Measurements from ENCODE around the gene KMT5B.
A peak's percentile ranks its signal among the peaks of the same experiment; 100 is the strongest.

The KMT5B gene

GRCh38 chr11:68211546-68211945 lies 1.6 kb downstream of the KMT5B start:
- peak overlapping the region; percentile 90 for H3K4me3 Mint-ChIP-seq
- peaks cover 29% of the 10 kb centered on the region for H3K4me1 Mint-ChIP-seq (ENCODE audit: low read depth)
- no peak for DNase-seq (ENCODE audit: low spot score)
- no peaks in the 10 kb centered on the region for H3K36me3 Mint-ChIP-seq (ENCODE audit: low read depth)
- H3K27ac Mint-ChIP-seq, result peak overlapping the region; percentile 73
- H3K27me3 Mint-ChIP-seq (ENCODE audit: low read depth), result peaks cover 18% of the 10 kb centered on the region
- H3K9me3 Mint-ChIP-seq, result no peaks in the 10 kb centered on the region

DNA sequence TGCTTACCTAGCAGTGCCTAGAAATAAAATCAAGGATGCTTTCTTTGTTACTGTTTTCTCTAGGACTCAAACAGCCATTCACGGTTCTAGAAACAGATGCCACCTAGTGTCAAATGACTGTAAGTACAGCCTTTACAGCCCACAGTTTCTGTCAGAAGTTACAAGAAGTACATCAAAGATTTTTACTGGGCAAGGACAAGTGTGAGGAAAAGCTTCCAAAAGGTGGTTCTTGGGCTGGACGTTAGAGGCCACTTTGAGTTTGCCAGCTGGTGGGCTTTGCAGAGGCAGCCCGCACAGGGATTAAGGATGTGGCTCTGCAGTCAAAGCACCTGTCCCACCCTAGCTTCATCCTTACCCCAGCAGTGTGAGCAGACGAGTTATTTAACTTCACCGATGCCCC lies 6.9 kb downstream of the KMT5B start:
- H3K27me3 Mint-ChIP-seq (ENCODE audit: low read depth), result peaks cover 3% of the 10 kb centered on the region
- H3K9me3 Mint-ChIP-seq, result no peaks in the 10 kb centered on the region
- DNase-seq (ENCODE audit: low spot score), result no peak
- H3K4me1 Mint-ChIP-seq (ENCODE audit: low read depth), result peaks cover 17% of the 10 kb centered on the region
- H3K4me3 Mint-ChIP-seq, result no peak overlapping the region
- no peaks in the 10 kb centered on the region for H3K36me3 Mint-ChIP-seq (ENCODE audit: low read depth)
- H3K27ac Mint-ChIP-seq, result no peak overlapping the region

DNA sequence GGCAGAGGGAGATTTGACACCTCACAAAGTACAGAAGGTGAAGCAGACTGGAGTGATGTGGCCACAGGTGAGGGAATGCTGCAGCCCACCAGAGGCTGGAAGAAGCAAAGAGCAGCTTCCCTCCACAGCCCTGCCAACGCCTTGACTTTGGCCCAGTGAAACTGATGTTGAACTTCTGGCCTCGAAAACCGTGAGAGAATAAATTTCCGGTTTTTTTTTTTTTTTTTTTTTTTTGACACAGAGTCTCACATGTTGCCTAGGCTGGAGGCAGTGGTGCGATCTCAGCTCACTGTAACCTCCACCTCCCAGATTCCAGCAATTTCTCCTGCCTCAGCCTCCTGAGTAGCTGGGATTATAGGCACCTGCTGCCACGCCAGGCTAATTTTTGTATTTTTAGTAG lies 8.7 kb downstream of the KMT5B start:
- Mint-ChIP-seq H3K36me3 (ENCODE audit: low read depth) (no peaks in the 10 kb centered on the region), H3K4me3 (no peak overlapping the region), H3K27me3 (ENCODE audit: low read depth) (no peaks in the 10 kb centered on the region), H3K4me1 (ENCODE audit: low read depth) (peaks cover 10% of the 10 kb centered on the region), H3K27ac (no peak overlapping the region), H3K9me3 (no peaks in the 10 kb centered on the region)
- DNase-seq (ENCODE audit: low spot score), result no peak

DNA sequence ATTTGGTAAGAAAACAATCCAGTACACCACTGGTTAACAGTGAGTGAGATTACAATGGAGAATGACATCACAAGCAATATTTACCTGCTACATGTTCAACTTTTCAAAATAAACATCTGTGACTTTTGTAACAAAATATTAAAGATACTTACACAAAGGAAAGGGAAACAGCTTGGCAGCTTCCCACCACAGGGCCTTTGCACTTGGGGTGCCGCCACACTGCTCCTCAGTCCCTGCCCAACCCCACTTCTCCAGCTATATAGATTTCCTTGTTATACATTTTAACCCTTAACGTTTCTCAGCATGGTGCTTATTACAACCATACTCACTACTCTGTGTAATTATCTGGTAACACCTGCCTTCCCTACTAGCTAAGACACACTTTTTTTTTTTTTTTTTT lies 10.9 kb downstream of the KMT5B start:
- H3K4me1 Mint-ChIP-seq (ENCODE audit: low read depth), result peaks cover 4% of the 10 kb centered on the region
- H3K27me3 Mint-ChIP-seq (ENCODE audit: low read depth), result no peaks in the 10 kb centered on the region
- no peak overlapping the region for H3K4me3 Mint-ChIP-seq
- no peaks in the 10 kb centered on the region for H3K36me3 Mint-ChIP-seq (ENCODE audit: low read depth)
- H3K9me3 Mint-ChIP-seq, result no peaks in the 10 kb centered on the region
- H3K27ac Mint-ChIP-seq, result no peak overlapping the region
- DNase-seq (ENCODE audit: low spot score), result no peak

GRCh38 chr11:68201492-68201891 lies 11.6 kb downstream of the KMT5B start:
- DNase-seq (ENCODE audit: low spot score), result no peak
- Mint-ChIP-seq H3K27me3 (ENCODE audit: low read depth) (no peaks in the 10 kb centered on the region), H3K9me3 (no peaks in the 10 kb centered on the region), H3K4me1 (ENCODE audit: low read depth) (peaks cover 4% of the 10 kb centered on the region), H3K4me3 (no peak overlapping the region), H3K27ac (no peak overlapping the region), H3K36me3 (ENCODE audit: low read depth) (no peaks in the 10 kb centered on the region)

DNA sequence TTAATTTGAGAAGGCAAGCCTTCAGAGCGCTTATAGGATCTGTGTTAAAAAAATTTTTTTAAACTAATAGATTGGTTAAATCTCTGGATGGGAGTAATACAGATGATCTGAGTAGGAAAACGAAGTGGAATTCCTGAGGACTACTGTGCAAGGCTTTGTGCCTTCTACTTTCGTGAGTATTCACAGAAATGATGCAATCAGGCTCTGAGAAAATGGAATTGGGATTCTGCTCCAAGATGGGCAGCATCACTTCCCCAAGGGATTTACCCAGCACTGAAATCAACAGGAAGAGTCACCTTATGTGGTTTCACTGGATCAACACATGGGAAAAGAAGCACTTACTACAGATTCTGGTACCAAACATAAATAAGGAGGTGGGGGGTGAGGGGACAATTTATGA lies 12.5 kb downstream of the KMT5B start:
- no peaks in the 10 kb centered on the region for H3K27me3 Mint-ChIP-seq (ENCODE audit: low read depth)
- DNase-seq (ENCODE audit: low spot score), result no peak
- H3K4me3 Mint-ChIP-seq, result no peak overlapping the region
- H3K4me1 Mint-ChIP-seq (ENCODE audit: low read depth), result peaks cover 2% of the 10 kb centered on the region
- H3K36me3 Mint-ChIP-seq (ENCODE audit: low read depth), result no peaks in the 10 kb centered on the region
- no peaks in the 10 kb centered on the region for H3K9me3 Mint-ChIP-seq
- H3K27ac Mint-ChIP-seq, result no peak overlapping the region

DNA sequence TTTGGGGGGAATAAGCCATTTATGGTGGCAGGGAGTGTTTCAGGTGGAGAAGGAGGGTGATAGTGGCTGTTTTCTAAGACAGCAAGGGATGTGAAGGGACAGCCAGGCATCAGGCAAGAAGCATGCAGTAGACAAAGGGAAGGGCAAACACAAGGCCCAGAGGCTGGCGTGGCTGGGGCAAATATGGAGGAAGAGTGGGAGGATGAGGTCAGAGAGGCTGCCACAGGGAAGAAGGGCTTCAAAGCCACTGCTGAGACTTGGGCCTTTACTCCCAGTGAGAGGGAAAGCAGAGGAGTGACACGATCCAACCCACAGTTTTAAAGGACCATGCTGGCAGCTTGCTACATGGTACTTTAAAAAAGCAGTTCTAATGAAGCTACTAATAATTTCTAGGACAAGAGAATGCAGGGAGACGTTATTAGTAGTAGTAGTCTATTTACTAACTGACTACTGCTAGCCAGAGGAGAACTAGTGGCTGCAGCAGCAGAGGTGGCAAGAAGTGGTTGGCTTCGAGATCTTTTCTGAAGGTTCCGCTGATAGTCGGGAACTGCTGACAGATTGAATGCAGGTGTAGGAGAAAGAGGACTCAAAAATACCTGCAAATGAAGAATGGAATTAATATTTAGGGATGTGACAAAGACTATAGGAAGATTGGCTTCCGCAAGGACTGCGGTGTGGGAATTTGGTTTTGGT lies 13.7 kb downstream of the KMT5B start:
- no peaks in the 10 kb centered on the region for H3K9me3 Mint-ChIP-seq
- no peak overlapping the region for H3K4me3 Mint-ChIP-seq
- no peak for DNase-seq (ENCODE audit: low spot score)
- H3K36me3 Mint-ChIP-seq (ENCODE audit: low read depth), result no peaks in the 10 kb centered on the region
- H3K27me3 Mint-ChIP-seq (ENCODE audit: low read depth), result no peaks in the 10 kb centered on the region
- peaks cover 2% of the 10 kb centered on the region for H3K4me1 Mint-ChIP-seq (ENCODE audit: low read depth)
- H3K27ac Mint-ChIP-seq, result no peak overlapping the region

DNA sequence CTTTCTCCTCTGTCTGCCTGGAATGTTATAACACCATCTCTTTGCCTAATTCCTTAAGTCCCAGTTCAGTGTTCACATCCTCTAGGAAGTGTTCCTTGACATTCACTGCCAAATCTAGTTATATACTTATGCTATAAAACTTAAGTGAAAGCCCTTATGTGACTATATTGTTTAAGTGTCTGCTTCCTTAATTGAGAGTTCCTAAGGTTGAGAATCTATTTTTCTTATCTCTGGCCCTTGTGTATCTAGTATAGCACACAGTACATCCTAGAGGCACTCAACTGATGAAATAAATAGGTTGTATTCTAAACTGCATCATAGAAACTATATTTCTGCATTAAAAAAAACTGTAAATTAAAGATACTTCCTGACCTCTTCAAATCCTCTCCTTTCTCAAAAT lies 16.9 kb downstream of the KMT5B start:
- peaks cover 16% of the 10 kb centered on the region for H3K4me1 Mint-ChIP-seq (ENCODE audit: low read depth)
- no peak overlapping the region for H3K4me3 Mint-ChIP-seq
- no peaks in the 10 kb centered on the region for H3K27me3 Mint-ChIP-seq (ENCODE audit: low read depth)
- H3K9me3 Mint-ChIP-seq, result no peaks in the 10 kb centered on the region
- H3K27ac Mint-ChIP-seq, result no peak overlapping the region
- no peak for DNase-seq (ENCODE audit: low spot score)
- H3K36me3 Mint-ChIP-seq (ENCODE audit: low read depth), result no peaks in the 10 kb centered on the region

- no peak for DNase-seq (ENCODE audit: low spot score)
- Mint-ChIP-seq H3K27ac (no peak overlapping the region), H3K36me3 (ENCODE audit: low read depth) (no peaks in the 10 kb centered on the region), H3K9me3 (no peaks in the 10 kb centered on the region), H3K4me1 (ENCODE audit: low read depth) (peaks cover 14% of the 10 kb centered on the region), H3K27me3 (ENCODE audit: low read depth) (no peaks in the 10 kb centered on the region), H3K4me3 (no peak overlapping the region)
Measured at GRCh38 chr11:68194675-68195294, 18.3 kb downstream of the KMT5B start.

- no peaks in the 10 kb centered on the region for H3K9me3 Mint-ChIP-seq
- no peak for DNase-seq (ENCODE audit: low spot score)
- H3K36me3 Mint-ChIP-seq (ENCODE audit: low read depth), result peaks cover 2% of the 10 kb centered on the region
- no peak overlapping the region for H3K4me3 Mint-ChIP-seq
- no peaks in the 10 kb centered on the region for H3K27me3 Mint-ChIP-seq (ENCODE audit: low read depth)
- H3K27ac Mint-ChIP-seq, result no peak overlapping the region
- peaks cover 14% of the 10 kb centered on the region for H3K4me1 Mint-ChIP-seq (ENCODE audit: low read depth)
Measured at GRCh38 chr11:68193018-68193417, 20.1 kb downstream of the KMT5B start.

GRCh38 chr11:68191661-68192579 lies 21.2 kb downstream of the KMT5B start:
- Mint-ChIP-seq H3K27me3 (ENCODE audit: low read depth) (no peaks in the 10 kb centered on the region), H3K36me3 (ENCODE audit: low read depth) (peaks cover 7% of the 10 kb centered on the region), H3K4me1 (ENCODE audit: low read depth) (peaks cover 14% of the 10 kb centered on the region), H3K4me3 (no peak overlapping the region), H3K9me3 (no peaks in the 10 kb centered on the region), H3K27ac (no peak overlapping the region)
- no peak for DNase-seq (ENCODE audit: low spot score)

- Mint-ChIP-seq H3K36me3 (ENCODE audit: low read depth) (peaks cover 7% of the 10 kb centered on the region), H3K9me3 (no peaks in the 10 kb centered on the region), H3K27ac (no peak overlapping the region), H3K4me1 (ENCODE audit: low read depth) (peaks cover 14% of the 10 kb centered on the region), H3K27me3 (ENCODE audit: low read depth) (no peaks in the 10 kb centered on the region), H3K4me3 (no peak overlapping the region)
- DNase-seq (ENCODE audit: low spot score), result no peak
Measured at GRCh38 chr11:68189888-68190287, 23.2 kb downstream of the KMT5B start.

- DNase-seq (ENCODE audit: low spot score), result no peak
- H3K27ac Mint-ChIP-seq, result no peak overlapping the region
- no peak overlapping the region for H3K4me3 Mint-ChIP-seq
- H3K36me3 Mint-ChIP-seq (ENCODE audit: low read depth), result peaks cover 9% of the 10 kb centered on the region
- H3K27me3 Mint-ChIP-seq (ENCODE audit: low read depth), result no peaks in the 10 kb centered on the region
- peaks cover 14% of the 10 kb centered on the region for H3K4me1 Mint-ChIP-seq (ENCODE audit: low read depth)
- no peaks in the 10 kb centered on the region for H3K9me3 Mint-ChIP-seq
Measured at GRCh38 chr11:68189082-68189481, 24.0 kb downstream of the KMT5B start.

GRCh38 chr11:68186061-68186460 lies 27.0 kb downstream of the KMT5B start:
- no peaks in the 10 kb centered on the region for H3K9me3 Mint-ChIP-seq
- no peak for DNase-seq (ENCODE audit: low spot score)
- H3K4me3 Mint-ChIP-seq, result no peak overlapping the region
- no peaks in the 10 kb centered on the region for H3K4me1 Mint-ChIP-seq (ENCODE audit: low read depth)
- H3K27me3 Mint-ChIP-seq (ENCODE audit: low read depth), result no peaks in the 10 kb centered on the region
- H3K27ac Mint-ChIP-seq, result no peak overlapping the region
- H3K36me3 Mint-ChIP-seq (ENCODE audit: low read depth), result peaks cover 12% of the 10 kb centered on the region

Data from T-helper 2 cell treated with Interferon-gamma antibody and Interleukin-4, amounts not matched to agents 5 μg/mL and 100 μg/mL, for 36 hours (primary cell).